Endothelial cell (in vitro differentiated cells): Measurements from ENCODE around the gene GLE1. TPM values are rescaled to one million over a fixed set of nuclear protein-coding genes. Genes with fewer than 3 reads are reported as not detected.
"Not testable (repeated sequence)": the region's sequence is repeated elsewhere in the genome, so short reads cannot be mapped to it uniquely, and the experiment has no call there.

Source experiments
- DNase-seq: peaks from one replicate; pipeline ENCODE4 v3.0.0; 2021; ENCODE audit warnings: low spot score
- H3K27ac Mint-ChIP-seq: one replicate; pipeline ENCODE4 v1.8.0; 2021; ENCODE audit warnings: mixed read lengths, inconsistent platforms; ENCODE audit not compliant: unreplicated experiment
- H3K27me3 Mint-ChIP-seq: one replicate; pipeline ENCODE4 v1.8.0; 2021; ENCODE audit warnings: mild to moderate bottlenecking, moderate library complexity, mixed read lengths, inconsistent platforms; ENCODE audit not compliant: unreplicated experiment
- H3K36me3 Mint-ChIP-seq: one replicate; pipeline ENCODE4 v1.8.0; 2021; ENCODE audit warnings: mild to moderate bottlenecking, low read depth, mixed read lengths, inconsistent platforms; ENCODE audit not compliant: unreplicated experiment
- H3K4me1 Mint-ChIP-seq: one replicate; pipeline ENCODE4 v1.8.0; 2021; ENCODE audit warnings: mild to moderate bottlenecking, mixed read lengths, inconsistent platforms; ENCODE audit not compliant: unreplicated experiment
- H3K4me3 Mint-ChIP-seq: one replicate; pipeline ENCODE4 v1.8.0; 2021; ENCODE audit warnings: mild to moderate bottlenecking, mixed read lengths, inconsistent platforms; ENCODE audit not compliant: unreplicated experiment
- H3K9me3 Mint-ChIP-seq: one replicate; pipeline ENCODE4 v1.8.0; 2021; ENCODE audit warnings: mixed read lengths, inconsistent platforms; ENCODE audit not compliant: unreplicated experiment
- total RNA-seq: library from RNA; stranded (reverse); fragmentation: NEBNext Ultra II Directional; extraction: Animal tissue kit (Norgen Biotek cat#: 25700); gene quantifications from one replicate; pipeline ENCODE4 v1.2.1, GENCODE V29; 2021; ENCODE audit not compliant: unreplicated experiment
- TF ChIP-seq, protein P1 (sequence below): fragments of 200-600 bp; sonication (generic); IDR thresholded peaks from one replicate; pipeline ENCODE4 v1.5.0; 2021; ENCODE audit warnings: antibody characterized with exemption; ENCODE audit not compliant: unreplicated experiment

Gene GLE1
- total RNA-seq, 1 donor from 2014 or later: 17.5 TPM

DNA sequence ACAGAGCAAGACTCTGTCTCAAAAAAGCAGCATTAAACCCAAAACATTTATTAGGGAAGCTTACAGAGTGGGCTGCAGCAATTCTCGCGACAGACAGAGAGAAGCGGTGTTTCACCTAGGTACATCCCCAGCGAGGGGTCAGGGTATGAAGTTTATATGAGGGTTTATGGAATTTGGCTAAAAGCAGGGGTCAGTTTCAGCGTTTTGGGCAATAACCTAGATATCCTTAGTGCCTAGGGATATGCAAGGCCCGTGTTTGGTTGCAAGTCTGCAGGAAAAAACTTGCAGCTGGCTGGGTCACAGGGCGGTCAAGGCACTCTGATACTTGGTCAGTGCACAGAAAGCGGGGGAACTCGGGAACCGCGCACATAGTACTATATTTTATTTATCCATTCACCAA, 649 bp upstream of the GLE1 start:
- TF ChIP-seq, protein P1, sequence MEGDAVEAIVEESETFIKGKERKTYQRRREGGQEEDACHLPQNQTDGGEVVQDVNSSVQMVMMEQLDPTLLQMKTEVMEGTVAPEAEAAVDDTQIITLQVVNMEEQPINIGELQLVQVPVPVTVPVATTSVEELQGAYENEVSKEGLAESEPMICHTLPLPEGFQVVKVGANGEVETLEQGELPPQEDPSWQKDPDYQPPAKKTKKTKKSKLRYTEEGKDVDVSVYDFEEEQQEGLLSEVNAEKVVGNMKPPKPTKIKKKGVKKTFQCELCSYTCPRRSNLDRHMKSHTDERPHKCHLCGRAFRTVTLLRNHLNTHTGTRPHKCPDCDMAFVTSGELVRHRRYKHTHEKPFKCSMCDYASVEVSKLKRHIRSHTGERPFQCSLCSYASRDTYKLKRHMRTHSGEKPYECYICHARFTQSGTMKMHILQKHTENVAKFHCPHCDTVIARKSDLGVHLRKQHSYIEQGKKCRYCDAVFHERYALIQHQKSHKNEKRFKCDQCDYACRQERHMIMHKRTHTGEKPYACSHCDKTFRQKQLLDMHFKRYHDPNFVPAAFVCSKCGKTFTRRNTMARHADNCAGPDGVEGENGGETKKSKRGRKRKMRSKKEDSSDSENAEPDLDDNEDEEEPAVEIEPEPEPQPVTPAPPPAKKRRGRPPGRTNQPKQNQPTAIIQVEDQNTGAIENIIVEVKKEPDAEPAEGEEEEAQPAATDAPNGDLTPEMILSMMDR: no peak
- Mint-ChIP-seq H3K27me3 (no peaks in the 10 kb centered on the region), H3K4me3 (peak overlapping the region; percentile 57), H3K36me3 (peaks cover 27% of the 10 kb centered on the region), H3K27ac (no peak overlapping the region), H3K9me3 (no peaks in the 10 kb centered on the region), H3K4me1 (peaks cover 23% of the 10 kb centered on the region)
- no peak for DNase-seq

- TF ChIP-seq, protein P1: no peak
- Mint-ChIP-seq H3K9me3 (no peaks in the 10 kb centered on the region), H3K27ac (peak overlapping the region; percentile 44), H3K4me1 (peaks cover 13% of the 10 kb centered on the region), H3K27me3 (no peaks in the 10 kb centered on the region), H3K36me3 (peaks cover 19% of the 10 kb centered on the region), H3K4me3 (peak overlapping the region; percentile 98)
- DNase-seq: no peak
These were observed 871 bp downstream of the GLE1 start for GRCh38 chr9:128505414-128505765.

DNA sequence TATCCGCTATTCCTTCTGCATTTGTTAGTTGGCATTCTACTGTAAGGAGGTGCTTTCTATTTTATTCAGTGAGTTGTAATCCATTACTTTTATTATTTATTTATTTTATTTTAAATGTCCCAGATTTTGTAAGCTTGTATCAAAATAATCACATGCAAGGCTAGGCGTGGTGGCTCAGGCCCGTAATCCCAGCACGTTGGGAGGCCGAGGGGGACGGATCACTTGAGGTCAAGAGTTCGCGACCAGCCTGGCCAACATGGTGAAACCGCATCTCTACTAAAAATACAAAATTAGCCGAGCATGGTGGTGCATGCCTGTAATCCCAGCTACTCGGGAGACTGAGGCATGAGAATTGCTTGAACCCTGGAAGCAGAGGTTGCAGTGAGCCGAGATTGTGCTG, 1.4 kb downstream of the GLE1 start:
- H3K36me3 Mint-ChIP-seq: peaks cover 15% of the 10 kb centered on the region
- not testable (repeated sequence) for H3K4me1 Mint-ChIP-seq, DNase-seq, H3K27ac Mint-ChIP-seq, H3K27me3 Mint-ChIP-seq, H3K9me3 Mint-ChIP-seq
- H3K4me3 Mint-ChIP-seq: peak overlapping the region; percentile 98

DNA sequence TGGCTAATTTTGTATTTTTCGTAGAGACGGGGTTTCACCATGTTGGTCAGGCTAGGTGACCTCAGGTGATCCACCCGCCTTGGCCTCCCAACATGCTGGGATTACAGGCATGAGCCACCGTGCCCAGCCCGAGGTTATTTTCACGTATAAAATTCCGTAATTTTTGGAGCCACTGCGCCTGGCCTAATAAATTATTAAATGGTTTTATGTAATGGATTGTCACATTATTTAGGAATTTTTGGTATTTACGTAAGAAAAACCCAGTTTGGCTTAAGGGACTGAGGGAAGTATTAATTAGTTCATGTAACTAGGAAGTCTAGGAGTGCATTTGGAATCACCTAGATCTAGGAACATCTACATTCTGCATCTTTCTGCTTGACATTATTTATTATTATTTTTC, 8.3 kb downstream of the GLE1 start:
- TF ChIP-seq, protein P1: no peak
- DNase-seq: no peak
- Mint-ChIP-seq H3K27me3 (no peaks in the 10 kb centered on the region), H3K9me3 (no peaks in the 10 kb centered on the region), H3K4me3 (no peak overlapping the region), H3K36me3 (peaks cover 25% of the 10 kb centered on the region), H3K27ac (no peak overlapping the region), H3K4me1 (no peaks in the 10 kb centered on the region)

GRCh38 chr9:128521956-128522355, 17.4 kb downstream of the GLE1 start:
- Mint-ChIP-seq H3K36me3 (peaks cover 43% of the 10 kb centered on the region), H3K9me3 (no peaks in the 10 kb centered on the region), H3K27me3 (no peaks in the 10 kb centered on the region), H3K4me3 (peak overlapping the region; percentile 6), H3K27ac (no peak overlapping the region), H3K4me1 (peaks cover 14% of the 10 kb centered on the region)
- DNase-seq: no peak
- TF ChIP-seq, protein P1: no peak
